ENCODE measurements around the gene E2F7.
"Not testable (repeated sequence)": the region's sequence is repeated elsewhere in the genome, so short reads cannot be mapped to it uniquely, and the experiment has no call there.

E2F7 gene

DNA sequence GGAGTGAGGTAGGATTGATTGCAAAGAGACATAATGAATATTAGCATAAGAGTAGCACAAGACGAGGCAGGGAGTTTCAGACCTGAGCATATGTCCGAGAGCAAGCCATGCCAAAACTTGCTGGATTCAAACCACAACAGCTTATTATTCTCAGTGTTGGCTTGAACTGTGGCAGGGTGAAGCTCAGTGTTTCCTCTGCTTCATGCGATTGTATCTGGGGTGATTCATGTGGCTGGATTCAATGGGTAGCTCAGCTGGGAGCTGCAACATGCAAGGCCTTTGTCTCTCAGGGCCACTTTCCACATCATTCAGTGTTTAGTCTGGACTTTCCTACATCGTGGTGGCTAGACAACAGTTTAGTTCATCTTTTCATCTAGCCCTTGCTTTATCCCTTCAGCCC lies 22.1 kb upstream of the E2F7 start:
- H3K4me1 Mint-ChIP-seq: no peaks in the 10 kb centered on the region
- H3K4me3 Mint-ChIP-seq: no peak overlapping the region
- no peak overlapping the region for H3K27ac Mint-ChIP-seq (ENCODE audit: low read depth)
- DNase-seq (ENCODE audit: low spot score in 2 of 2) (no peak), ATAC-seq (replicated peaks; ENCODE audit: extremely low read depth, poor library complexity, severe bottlenecking) (no peak)
- H3K36me3 Mint-ChIP-seq (ENCODE audit: insufficient read depth): no peaks in the 10 kb centered on the region
- H3K27me3 Mint-ChIP-seq: no peaks in the 10 kb centered on the region
- H3K9me3 Mint-ChIP-seq: peaks cover 6% of the 10 kb centered on the region

DNA sequence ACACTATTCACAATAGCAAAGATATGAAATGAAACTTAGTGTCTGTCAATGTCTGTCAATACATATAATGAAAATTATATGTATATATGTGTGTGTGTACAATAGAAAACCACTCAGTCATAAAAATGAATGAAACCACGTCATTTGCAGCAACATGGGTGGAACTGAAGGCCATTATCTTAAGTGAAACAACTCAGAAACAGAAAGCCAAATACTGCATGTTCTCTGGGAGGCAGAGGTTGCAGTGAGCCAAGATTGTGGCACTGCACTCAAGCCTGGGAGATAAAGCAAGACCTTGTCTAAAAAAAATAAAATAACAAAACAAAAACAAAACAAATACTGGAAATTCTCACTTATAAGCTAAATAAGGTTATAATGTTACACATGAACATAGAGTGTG lies 16.7 kb upstream of the E2F7 start:
- Mint-ChIP-seq H3K27me3 (peaks cover 45% of the 10 kb centered on the region), H3K9me3 (no peaks in the 10 kb centered on the region), H3K4me3 (no peak overlapping the region), H3K36me3 (ENCODE audit: insufficient read depth) (no peaks in the 10 kb centered on the region), H3K27ac (ENCODE audit: low read depth) (no peak overlapping the region), H3K4me1 (no peaks in the 10 kb centered on the region)
- DNase-seq (ENCODE audit: low spot score in 2 of 2) (no peak), ATAC-seq (replicated peaks; ENCODE audit: extremely low read depth, poor library complexity, severe bottlenecking) (no peak)

DNA sequence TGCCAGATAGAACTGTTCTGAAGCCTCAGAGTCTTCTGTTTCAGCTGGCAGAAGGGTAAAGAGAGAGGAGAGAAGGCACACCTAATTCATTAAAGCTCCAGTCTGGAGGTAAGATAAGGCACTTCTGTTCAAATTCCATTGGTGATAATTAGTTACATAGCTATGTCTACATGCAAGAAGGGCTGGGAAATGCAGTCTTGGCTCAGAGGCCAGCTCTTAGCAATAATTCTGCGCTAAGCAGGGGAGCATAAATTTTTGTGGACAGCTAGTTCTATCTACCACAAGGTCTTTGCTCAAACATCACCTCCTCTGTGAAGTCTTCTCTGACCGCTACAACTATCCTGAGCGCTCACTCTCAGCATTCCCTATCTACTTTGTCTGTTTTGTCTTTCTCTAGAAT lies 14.3 kb upstream of the E2F7 start:
- Mint-ChIP-seq H3K9me3 (no peaks in the 10 kb centered on the region), H3K27me3 (peaks cover 57% of the 10 kb centered on the region), H3K36me3 (ENCODE audit: insufficient read depth) (no peaks in the 10 kb centered on the region), H3K4me1 (no peaks in the 10 kb centered on the region), H3K4me3 (no peak overlapping the region), H3K27ac (ENCODE audit: low read depth) (no peak overlapping the region)
- no peak for DNase-seq (ENCODE audit: low spot score in 2 of 2)
- ATAC-seq (replicated peaks; ENCODE audit: extremely low read depth, poor library complexity, severe bottlenecking): no peak

GRCh38 chr12:77078231-77078630 lies 12.9 kb upstream of the E2F7 start:
- ATAC-seq (replicated peaks; ENCODE audit: extremely low read depth, poor library complexity, severe bottlenecking): no peak
- Mint-ChIP-seq H3K4me1 (no peaks in the 10 kb centered on the region), H3K27ac (ENCODE audit: low read depth) (no peak overlapping the region), H3K36me3 (ENCODE audit: insufficient read depth) (no peaks in the 10 kb centered on the region), H3K27me3 (peaks cover 57% of the 10 kb centered on the region), H3K4me3 (no peak overlapping the region), H3K9me3 (no peaks in the 10 kb centered on the region)
- DNase-seq (ENCODE audit: low spot score in 2 of 2): no peak

DNA sequence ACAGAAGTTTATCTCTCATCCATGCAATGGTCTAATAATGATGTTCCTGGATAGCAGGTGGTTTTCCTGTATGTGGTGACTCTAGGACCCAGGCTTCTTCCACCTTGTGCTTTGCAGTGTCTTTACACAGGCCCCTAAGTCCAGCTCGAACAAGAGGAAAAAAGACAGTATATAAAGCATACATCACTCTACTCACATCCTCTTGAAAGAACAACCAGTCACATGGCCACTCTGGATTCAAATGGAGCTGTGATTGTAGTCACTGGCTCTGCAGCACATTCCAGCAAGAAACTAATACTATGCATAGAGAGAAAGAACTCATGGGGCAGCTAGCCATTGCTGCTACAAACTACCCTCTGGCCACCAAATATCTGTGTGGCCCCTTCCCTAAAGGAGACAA lies 11.5 kb upstream of the E2F7 start:
- Mint-ChIP-seq H3K9me3 (no peaks in the 10 kb centered on the region), H3K4me3 (no peak overlapping the region), H3K27me3 (peaks cover 55% of the 10 kb centered on the region), H3K27ac (ENCODE audit: low read depth) (no peak overlapping the region), H3K36me3 (ENCODE audit: insufficient read depth) (no peaks in the 10 kb centered on the region), H3K4me1 (no peaks in the 10 kb centered on the region)
- DNase-seq (ENCODE audit: low spot score in 2 of 2) (no peak), ATAC-seq (replicated peaks; ENCODE audit: extremely low read depth, poor library complexity, severe bottlenecking) (no peak)

DNA sequence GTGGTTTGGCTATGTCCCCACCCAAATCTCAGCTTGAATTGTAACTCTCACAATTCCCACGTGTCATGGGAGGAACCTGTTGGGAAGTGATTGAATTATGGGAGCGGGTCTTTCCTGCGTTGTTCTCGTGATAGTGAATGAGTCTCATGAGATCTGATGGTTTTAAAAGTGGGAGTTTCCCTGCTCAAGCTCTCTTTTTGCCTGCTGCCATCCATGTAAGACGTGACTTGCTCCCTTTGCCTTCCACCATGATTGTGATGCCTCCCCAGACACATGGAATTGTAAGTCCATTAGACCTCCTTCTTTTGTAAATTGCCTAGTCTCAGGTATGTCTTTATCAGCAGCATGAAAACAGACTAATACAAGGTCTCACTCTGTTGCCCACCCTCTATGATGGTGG lies 8.5 kb upstream of the E2F7 start:
- H3K27me3 Mint-ChIP-seq: peaks cover 25% of the 10 kb centered on the region
- DNase-seq (ENCODE audit: low spot score in 2 of 2); H3K4me3 Mint-ChIP-seq; H3K27ac Mint-ChIP-seq (ENCODE audit: low read depth); H3K9me3 Mint-ChIP-seq; H3K36me3 Mint-ChIP-seq (ENCODE audit: insufficient read depth); ATAC-seq (replicated peaks; ENCODE audit: extremely low read depth, poor library complexity, severe bottlenecking); H3K4me1 Mint-ChIP-seq: not testable (repeated sequence)

DNA sequence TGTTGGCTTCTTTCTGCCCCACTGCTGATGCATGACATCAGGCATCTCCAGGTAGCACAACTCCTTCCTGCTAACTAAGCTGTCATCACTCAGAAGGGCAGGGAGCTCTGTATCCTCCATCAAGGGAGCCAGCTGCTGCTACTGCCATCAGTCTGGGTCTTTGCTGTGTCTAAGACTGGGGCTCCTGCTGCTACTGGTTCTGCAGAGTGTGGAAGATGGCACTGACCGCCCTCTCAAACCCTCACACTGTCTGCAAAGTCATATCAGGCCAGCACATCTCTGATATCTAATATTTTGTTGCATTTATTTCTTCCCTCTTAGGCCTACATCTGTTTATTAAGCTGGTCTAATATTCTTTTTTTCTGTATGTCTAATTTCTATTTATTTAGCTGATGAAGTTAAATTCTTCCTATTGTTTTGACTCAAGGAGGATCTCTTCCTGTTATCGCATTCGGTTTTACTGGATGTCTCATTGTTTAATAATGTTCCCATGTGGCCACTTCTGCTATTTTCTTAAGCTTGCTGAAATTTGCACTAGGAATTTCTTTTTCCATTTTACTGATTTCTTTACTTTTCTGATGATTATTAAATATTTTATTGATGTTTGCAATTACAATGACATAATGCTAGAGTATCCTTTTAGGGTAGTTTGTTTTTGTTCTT lies 7.6 kb upstream of the E2F7 start:
- H3K27ac Mint-ChIP-seq (ENCODE audit: low read depth): no peak overlapping the region
- H3K27me3 Mint-ChIP-seq: peaks cover 21% of the 10 kb centered on the region
- H3K4me1 Mint-ChIP-seq: no peaks in the 10 kb centered on the region
- DNase-seq (ENCODE audit: low spot score in 2 of 2) (no peak), ATAC-seq (replicated peaks; ENCODE audit: extremely low read depth, poor library complexity, severe bottlenecking) (no peak)
- H3K4me3 Mint-ChIP-seq: no peak overlapping the region
- H3K9me3 Mint-ChIP-seq: no peaks in the 10 kb centered on the region
- no peaks in the 10 kb centered on the region for H3K36me3 Mint-ChIP-seq (ENCODE audit: insufficient read depth)

- H3K4me3 Mint-ChIP-seq: no peak overlapping the region
- no peaks in the 10 kb centered on the region for H3K4me1 Mint-ChIP-seq
- H3K27me3 Mint-ChIP-seq: peaks cover under 1% of the 10 kb centered on the region
- no peaks in the 10 kb centered on the region for H3K9me3 Mint-ChIP-seq
- no peak overlapping the region for H3K27ac Mint-ChIP-seq (ENCODE audit: low read depth)
- no peak for DNase-seq (ENCODE audit: low spot score in 2 of 2)
- H3K36me3 Mint-ChIP-seq (ENCODE audit: insufficient read depth): no peaks in the 10 kb centered on the region
- ATAC-seq (replicated peaks; ENCODE audit: extremely low read depth, poor library complexity, severe bottlenecking): no peak
Measured at GRCh38 chr12:77070800-77071449, 5.6 kb upstream of the E2F7 start.

GRCh38 chr12:77070382-77070781 lies 5.0 kb upstream of the E2F7 start:
- Mint-ChIP-seq H3K4me3 (no peak overlapping the region), H3K27me3 (no peaks in the 10 kb centered on the region), H3K9me3 (no peaks in the 10 kb centered on the region), H3K4me1 (no peaks in the 10 kb centered on the region), H3K36me3 (ENCODE audit: insufficient read depth) (no peaks in the 10 kb centered on the region), H3K27ac (ENCODE audit: low read depth) (no peak overlapping the region)
- no peak for ATAC-seq (replicated peaks; ENCODE audit: extremely low read depth, poor library complexity, severe bottlenecking)
- no peak for DNase-seq (ENCODE audit: low spot score in 2 of 2)

DNA sequence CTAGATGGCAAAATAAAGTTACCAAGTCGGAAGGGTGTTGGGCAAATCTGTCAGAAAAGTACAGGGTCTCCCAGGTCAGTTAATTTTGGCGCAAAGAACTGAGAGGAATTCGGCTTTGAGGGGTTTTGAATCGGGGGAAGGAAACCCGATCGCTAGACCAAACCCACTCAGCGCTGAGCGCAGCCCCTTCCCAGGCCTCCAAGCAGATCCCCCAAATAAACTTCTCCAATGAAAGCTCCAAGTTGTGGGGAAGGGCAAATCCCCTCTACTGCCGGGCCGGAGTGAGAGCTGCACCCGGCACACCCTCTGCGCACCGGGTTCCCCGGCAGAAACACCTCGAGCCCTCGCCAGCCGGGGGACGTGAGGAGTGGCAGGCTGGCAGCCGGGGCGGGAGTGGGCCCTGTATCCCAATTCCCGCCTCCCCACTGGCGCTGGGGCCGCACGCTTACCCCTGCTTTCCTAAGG lies 441 bp downstream of the E2F7 start:
- Mint-ChIP-seq H3K27me3 (peaks cover 22% of the 10 kb centered on the region), H3K4me1 (peaks cover 17% of the 10 kb centered on the region), H3K27ac (ENCODE audit: low read depth) (no peak overlapping the region), H3K9me3 (no peaks in the 10 kb centered on the region), H3K36me3 (ENCODE audit: insufficient read depth) (no peaks in the 10 kb centered on the region), H3K4me3 (peak overlapping the region; percentile 67)
- peak in 1 of 2 donors; percentile 16 for DNase-seq (ENCODE audit: low spot score in 2 of 2)
- peak; percentile 30 for ATAC-seq (replicated peaks; ENCODE audit: extremely low read depth, poor library complexity, severe bottlenecking)

GRCh38 chr12:77062846-77063461 lies 2.4 kb downstream of the E2F7 start:
- Mint-ChIP-seq H3K27me3 (peaks cover 22% of the 10 kb centered on the region), H3K4me3 (no peak overlapping the region), H3K9me3 (no peaks in the 10 kb centered on the region), H3K27ac (ENCODE audit: low read depth) (no peak overlapping the region), H3K4me1 (peaks cover 17% of the 10 kb centered on the region), H3K36me3 (ENCODE audit: insufficient read depth) (no peaks in the 10 kb centered on the region)
- no peak for DNase-seq (ENCODE audit: low spot score in 2 of 2)
- ATAC-seq (replicated peaks; ENCODE audit: extremely low read depth, poor library complexity, severe bottlenecking): no peak

- no peak for ATAC-seq (replicated peaks; ENCODE audit: extremely low read depth, poor library complexity, severe bottlenecking)
- H3K36me3 Mint-ChIP-seq (ENCODE audit: insufficient read depth): no peaks in the 10 kb centered on the region
- no peak for DNase-seq (ENCODE audit: low spot score in 2 of 2)
- no peaks in the 10 kb centered on the region for H3K9me3 Mint-ChIP-seq
- peaks cover 22% of the 10 kb centered on the region for H3K27me3 Mint-ChIP-seq
- H3K4me1 Mint-ChIP-seq: peaks cover 17% of the 10 kb centered on the region
- H3K27ac Mint-ChIP-seq (ENCODE audit: low read depth): no peak overlapping the region
- no peak overlapping the region for H3K4me3 Mint-ChIP-seq
Measured at GRCh38 chr12:77062396-77062795, 3.0 kb downstream of the E2F7 start.

DNA sequence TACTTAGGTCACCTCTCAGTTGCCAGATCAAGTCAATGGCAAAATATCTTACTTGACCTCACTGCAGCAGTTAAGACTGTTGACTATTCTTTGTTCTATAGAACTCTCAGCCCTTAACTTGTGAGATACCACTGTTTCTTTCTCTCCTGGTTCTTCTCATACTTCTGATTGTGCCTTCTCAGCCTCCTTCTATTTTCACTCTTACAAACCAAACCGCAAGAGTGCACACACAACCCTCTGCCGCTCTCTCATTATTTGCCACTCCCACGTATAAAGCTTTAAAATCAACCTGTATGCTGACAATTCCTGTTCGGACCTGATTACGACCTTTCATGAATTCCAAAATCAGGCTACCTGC lies 4.5 kb downstream of the E2F7 start:
- Mint-ChIP-seq H3K36me3 (ENCODE audit: insufficient read depth) (no peaks in the 10 kb centered on the region), H3K4me3 (no peak overlapping the region), H3K9me3 (no peaks in the 10 kb centered on the region), H3K27ac (ENCODE audit: low read depth) (no peak overlapping the region), H3K4me1 (peaks cover 17% of the 10 kb centered on the region), H3K27me3 (peaks cover 22% of the 10 kb centered on the region)
- ATAC-seq (replicated peaks; ENCODE audit: extremely low read depth, poor library complexity, severe bottlenecking) (no peak), DNase-seq (ENCODE audit: low spot score in 2 of 2) (no peak)

Data from central memory CD8-positive, alpha-beta T cell (primary cell).